Measurements from ENCODE around the gene CDCA4.

GRCh38 chr14:105039458-105040205, 18.7 kb upstream of the CDCA4 start:
- TF ChIP-seq CTCF (IDR thresholded peaks at IDR 0.05; ENCODE audit: low read depth, low read length) (no peak), EZH2phosphoT487 (IDR thresholded peaks at IDR 0.05; ENCODE audit: low read depth) (no peak)

Measured in OCI-LY3 (cell line).